ENCODE results near the gene SDK2. TPM values are rescaled to one million over a fixed set of nuclear protein-coding genes. Genes with fewer than 3 reads are reported as not detected.
A peak's percentile ranks its signal among the peaks of the same experiment; 100 is the strongest.

SDK2 gene
- polyA plus RNA-seq, 2 of the 4 experiments (the other 2 are of a cell fraction) = 0.36 to 0.57 TPM

DNA sequence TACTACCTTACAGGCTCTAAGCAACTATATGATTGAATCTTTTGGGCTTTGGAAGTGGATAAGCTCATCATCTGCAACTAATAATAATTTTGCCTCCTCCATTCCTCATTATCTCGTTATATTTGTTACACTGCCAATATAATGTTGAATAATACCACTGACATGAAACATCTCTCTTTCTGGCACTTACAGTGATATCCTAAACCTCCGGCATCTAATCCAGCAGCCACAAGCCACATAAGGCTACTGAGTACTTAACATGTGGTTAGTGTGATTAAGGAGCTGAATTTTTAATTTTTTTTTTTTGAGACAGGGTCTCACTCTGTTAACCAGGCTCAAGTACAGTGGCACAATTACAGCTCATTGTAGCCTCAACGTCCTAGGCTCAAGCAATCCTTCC lies 342.1 kb downstream of the SDK2 start (continued):
- TF ChIP-seq CBX8 (IDR thresholded peaks at IDR 0.05) = no peak
- TF ChIP-seq NPAS2 (CRISPR knock-in tag; IDR thresholded peaks at IDR 0.05; ENCODE audit: borderline replicate concordance) = no peak
- no peak for TF ChIP-seq RNF2 (IDR thresholded peaks at IDR 0.05; ENCODE audit: borderline replicate concordance, low read depth)
- no peak for TF ChIP-seq KDM5A (IDR thresholded peaks at IDR 0.05)

DNA sequence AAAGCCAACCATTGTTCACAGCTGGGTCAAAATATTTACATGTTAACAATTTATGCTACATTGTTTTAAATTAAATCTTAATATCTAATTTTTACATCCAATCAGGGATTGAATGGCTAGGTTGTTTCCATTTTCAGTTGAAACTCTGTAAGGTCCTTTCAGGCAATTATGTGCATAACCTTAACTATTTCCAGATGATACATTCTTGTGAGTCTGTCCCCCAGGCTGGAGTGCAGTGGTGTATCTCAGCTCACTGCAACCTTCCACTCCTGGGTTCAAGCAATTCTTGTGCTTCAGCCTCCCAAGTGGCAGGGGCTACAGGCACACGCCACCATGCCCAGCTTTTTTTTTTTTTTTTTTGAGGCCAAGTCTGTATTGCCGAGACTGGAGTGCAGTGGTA lies 342.9 kb downstream of the SDK2 start:
- TF ChIP-seq, protein P1, sequence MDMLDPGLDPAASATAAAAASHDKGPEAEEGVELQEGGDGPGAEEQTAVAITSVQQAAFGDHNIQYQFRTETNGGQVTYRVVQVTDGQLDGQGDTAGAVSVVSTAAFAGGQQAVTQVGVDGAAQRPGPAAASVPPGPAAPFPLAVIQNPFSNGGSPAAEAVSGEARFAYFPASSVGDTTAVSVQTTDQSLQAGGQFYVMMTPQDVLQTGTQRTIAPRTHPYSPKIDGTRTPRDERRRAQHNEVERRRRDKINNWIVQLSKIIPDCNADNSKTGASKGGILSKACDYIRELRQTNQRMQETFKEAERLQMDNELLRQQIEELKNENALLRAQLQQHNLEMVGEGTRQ (IDR thresholded peaks at IDR 0.05) = no peak
- TF ChIP-seq, protein P2, sequence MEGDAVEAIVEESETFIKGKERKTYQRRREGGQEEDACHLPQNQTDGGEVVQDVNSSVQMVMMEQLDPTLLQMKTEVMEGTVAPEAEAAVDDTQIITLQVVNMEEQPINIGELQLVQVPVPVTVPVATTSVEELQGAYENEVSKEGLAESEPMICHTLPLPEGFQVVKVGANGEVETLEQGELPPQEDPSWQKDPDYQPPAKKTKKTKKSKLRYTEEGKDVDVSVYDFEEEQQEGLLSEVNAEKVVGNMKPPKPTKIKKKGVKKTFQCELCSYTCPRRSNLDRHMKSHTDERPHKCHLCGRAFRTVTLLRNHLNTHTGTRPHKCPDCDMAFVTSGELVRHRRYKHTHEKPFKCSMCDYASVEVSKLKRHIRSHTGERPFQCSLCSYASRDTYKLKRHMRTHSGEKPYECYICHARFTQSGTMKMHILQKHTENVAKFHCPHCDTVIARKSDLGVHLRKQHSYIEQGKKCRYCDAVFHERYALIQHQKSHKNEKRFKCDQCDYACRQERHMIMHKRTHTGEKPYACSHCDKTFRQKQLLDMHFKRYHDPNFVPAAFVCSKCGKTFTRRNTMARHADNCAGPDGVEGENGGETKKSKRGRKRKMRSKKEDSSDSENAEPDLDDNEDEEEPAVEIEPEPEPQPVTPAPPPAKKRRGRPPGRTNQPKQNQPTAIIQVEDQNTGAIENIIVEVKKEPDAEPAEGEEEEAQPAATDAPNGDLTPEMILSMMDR (IDR thresholded peaks at IDR 0.05) = no peak
- no peak for TF ChIP-seq NFE2L2 (conservative IDR thresholded peaks at IDR 0.05; ENCODE audit: low read length)
- no peak for TF ChIP-seq NR3C1 (IDR thresholded peaks at IDR 0.05)
- no peak for TF ChIP-seq HOXA7 (CRISPR knock-in tag; IDR thresholded peaks at IDR 0.05)
- TF ChIP-seq RAD21 (conservative IDR thresholded peaks at IDR 0.05 in 1 of 2, IDR thresholded peaks at IDR 0.05 in 1 of 2) = no peak
- TF ChIP-seq PHF8 (IDR thresholded peaks at IDR 0.05; ENCODE audit: borderline replicate concordance, low read depth) = no peak
- TF ChIP-seq RCOR1 (IDR thresholded peaks at IDR 0.05; ENCODE audit: low read depth, low read length) = no peak
- TF ChIP-seq ZNF302 (CRISPR knock-in tag; IDR thresholded peaks at IDR 0.05) = no peak
- FAIRE-seq = no peak
- H3K4me1 ChIP-seq = peaks cover 70% of the 10 kb centered on the region
- H3K4me2 ChIP-seq = no peak overlapping the region
- no peak for DNase-seq (ENCODE audit: low read depth in 1 of 2, low spot score in 1 of 2)
- WGBS (ENCODE audit: missing lambda C conversion rate) = 95% methylated on average over 2 of the region's 2 CpGs
- peak overlapping the region in 1 of 2 experiments; percentile 2; a peak in 1 of 6 replicates for H3K27ac ChIP-seq
- ChIA-PET POLR2A (no interaction called here), CTCF (interaction anchor here (0.6 to 29.0 kb wide), 10 partner anchors 12 to 726 kb away, joined by 3 to 385 read pairs (median 4); no protein-coding TSS in a partner anchor)
- no peak overlapping the region for H3K4me3 ChIP-seq
- no peaks in the 10 kb centered on the region for H3K9me3 ChIP-seq
- ATAC-seq = no peak

DNA sequence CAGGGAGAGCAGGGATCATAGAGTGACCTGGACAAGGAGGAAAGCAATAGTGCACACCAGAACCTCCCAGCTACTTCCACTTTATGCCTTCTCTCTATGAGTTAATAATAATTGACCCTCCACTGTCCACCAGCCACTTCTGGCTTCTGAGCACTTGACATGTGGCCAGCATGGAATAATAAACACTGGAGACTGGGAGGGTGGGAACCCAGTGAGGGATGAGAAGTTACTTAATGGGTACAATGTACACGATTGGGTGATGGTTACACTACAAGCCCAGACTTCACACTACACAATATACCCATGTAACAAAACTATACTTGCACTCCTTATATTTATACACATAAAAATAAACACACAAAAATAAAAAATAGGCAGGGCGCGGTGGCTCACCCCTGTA lies 343.9 kb downstream of the SDK2 start:
- Histone ChIP-seq H3K4me3 (no peak overlapping the region), H3K27ac (peak overlapping the region in 1 of 2 experiments; percentile 43; a peak in 3 of 6 replicates), H3K4me1 (peaks cover 63% of the 10 kb centered on the region), H3K9me3 (no peaks in the 10 kb centered on the region), H3K4me2 (peak overlapping the region; percentile 10; the same call in 1 of the 3 replicates)
- 88% methylated on average over 3 of the region's 3 CpGs for WGBS (ENCODE audit: missing lambda C conversion rate)
- no peak for ATAC-seq
- CTCF ChIA-PET = interaction anchor here (0.6 to 29.0 kb wide), 5 partner anchors 11 to 743 kb away, joined by 3 to 385 read pairs (median 14); partner anchors contain the start of gene CDC42EP4
- POLR2A ChIA-PET = interaction anchor here (2.6 kb wide), 1 partner anchor 9 kb away, joined by 22 read pairs; no protein-coding TSS in a partner anchor
- FAIRE-seq = no peak
- TF ChIP-seq SMC3 (IDR thresholded peaks at IDR 0.05) (no peak), SREBF2 (IDR thresholded peaks at IDR 0.05) (no peak), NPAS2 (CRISPR knock-in tag; IDR thresholded peaks at IDR 0.05; ENCODE audit: borderline replicate concordance) (no peak), KDM5A (IDR thresholded peaks at IDR 0.05) (no peak), HEYL (CRISPR knock-in tag; IDR thresholded peaks at IDR 0.05) (no peak), POLR2A (IDR thresholded peaks at IDR 0.05; ENCODE audit: low read length) (no peak)
- TF ChIP-seq, protein P3, sequence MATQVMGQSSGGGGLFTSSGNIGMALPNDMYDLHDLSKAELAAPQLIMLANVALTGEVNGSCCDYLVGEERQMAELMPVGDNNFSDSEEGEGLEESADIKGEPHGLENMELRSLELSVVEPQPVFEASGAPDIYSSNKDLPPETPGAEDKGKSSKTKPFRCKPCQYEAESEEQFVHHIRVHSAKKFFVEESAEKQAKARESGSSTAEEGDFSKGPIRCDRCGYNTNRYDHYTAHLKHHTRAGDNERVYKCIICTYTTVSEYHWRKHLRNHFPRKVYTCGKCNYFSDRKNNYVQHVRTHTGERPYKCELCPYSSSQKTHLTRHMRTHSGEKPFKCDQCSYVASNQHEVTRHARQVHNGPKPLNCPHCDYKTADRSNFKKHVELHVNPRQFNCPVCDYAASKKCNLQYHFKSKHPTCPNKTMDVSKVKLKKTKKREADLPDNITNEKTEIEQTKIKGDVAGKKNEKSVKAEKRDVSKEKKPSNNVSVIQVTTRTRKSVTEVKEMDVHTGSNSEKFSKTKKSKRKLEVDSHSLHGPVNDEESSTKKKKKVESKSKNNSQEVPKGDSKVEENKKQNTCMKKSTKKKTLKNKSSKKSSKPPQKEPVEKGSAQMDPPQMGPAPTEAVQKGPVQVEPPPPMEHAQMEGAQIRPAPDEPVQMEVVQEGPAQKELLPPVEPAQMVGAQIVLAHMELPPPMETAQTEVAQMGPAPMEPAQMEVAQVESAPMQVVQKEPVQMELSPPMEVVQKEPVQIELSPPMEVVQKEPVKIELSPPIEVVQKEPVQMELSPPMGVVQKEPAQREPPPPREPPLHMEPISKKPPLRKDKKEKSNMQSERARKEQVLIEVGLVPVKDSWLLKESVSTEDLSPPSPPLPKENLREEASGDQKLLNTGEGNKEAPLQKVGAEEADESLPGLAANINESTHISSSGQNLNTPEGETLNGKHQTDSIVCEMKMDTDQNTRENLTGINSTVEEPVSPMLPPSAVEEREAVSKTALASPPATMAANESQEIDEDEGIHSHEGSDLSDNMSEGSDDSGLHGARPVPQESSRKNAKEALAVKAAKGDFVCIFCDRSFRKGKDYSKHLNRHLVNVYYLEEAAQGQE (IDR thresholded peaks at IDR 0.05) = no peak
- TF ChIP-seq, protein P4, sequence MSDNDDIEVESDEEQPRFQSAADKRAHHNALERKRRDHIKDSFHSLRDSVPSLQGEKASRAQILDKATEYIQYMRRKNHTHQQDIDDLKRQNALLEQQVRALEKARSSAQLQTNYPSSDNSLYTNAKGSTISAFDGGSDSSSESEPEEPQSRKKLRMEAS (IDR thresholded peaks at IDR 0.05) = no peak
- DNase-seq (ENCODE audit: low read depth in 1 of 2, low spot score in 1 of 2) = no peak

Data from A549 (cell line).